Endothelial cell (in vitro differentiated cells): ENCODE results near the gene CD3D. TPM values are rescaled to one million over a fixed set of nuclear protein-coding genes. Genes with fewer than 3 reads are reported as not detected.
"Not testable (repeated sequence)": the region's sequence is repeated elsewhere in the genome, so short reads cannot be mapped to it uniquely, and the experiment has no call there.

Experiments used
- DNase-seq: peaks from one replicate; pipeline ENCODE4 v3.0.0; 2021; ENCODE audit warnings: low spot score
- H3K27ac Mint-ChIP-seq: one replicate; pipeline ENCODE4 v1.8.0; 2021; ENCODE audit warnings: mixed read lengths, inconsistent platforms; ENCODE audit not compliant: unreplicated experiment
- H3K27me3 Mint-ChIP-seq: one replicate; pipeline ENCODE4 v1.8.0; 2021; ENCODE audit warnings: mild to moderate bottlenecking, moderate library complexity, mixed read lengths, inconsistent platforms; ENCODE audit not compliant: unreplicated experiment
- H3K36me3 Mint-ChIP-seq: one replicate; pipeline ENCODE4 v1.8.0; 2021; ENCODE audit warnings: mild to moderate bottlenecking, low read depth, mixed read lengths, inconsistent platforms; ENCODE audit not compliant: unreplicated experiment
- H3K4me1 Mint-ChIP-seq: one replicate; pipeline ENCODE4 v1.8.0; 2021; ENCODE audit warnings: mild to moderate bottlenecking, mixed read lengths, inconsistent platforms; ENCODE audit not compliant: unreplicated experiment
- H3K4me3 Mint-ChIP-seq: one replicate; pipeline ENCODE4 v1.8.0; 2021; ENCODE audit warnings: mild to moderate bottlenecking, mixed read lengths, inconsistent platforms; ENCODE audit not compliant: unreplicated experiment
- H3K9me3 Mint-ChIP-seq: one replicate; pipeline ENCODE4 v1.8.0; 2021; ENCODE audit warnings: mixed read lengths, inconsistent platforms; ENCODE audit not compliant: unreplicated experiment
- CTCF ChIP-seq: fragments of 200-600 bp; sonication (generic); IDR thresholded peaks from one replicate; pipeline ENCODE4 v1.5.0; 2021; ENCODE audit warnings: antibody characterized with exemption; ENCODE audit not compliant: unreplicated experiment
- total RNA-seq: library from RNA; stranded (reverse); fragmentation: NEBNext Ultra II Directional; extraction: Animal tissue kit (Norgen Biotek cat#: 25700); gene quantifications from one replicate; pipeline ENCODE4 v1.2.1, GENCODE V29; 2021; ENCODE audit not compliant: unreplicated experiment

CD3D gene
- total RNA-seq, 1 donor from 2014 or later = not detected

- peaks cover 18% of the 10 kb centered on the region for H3K4me1 Mint-ChIP-seq
- no peak overlapping the region for H3K4me3 Mint-ChIP-seq
- H3K36me3 Mint-ChIP-seq = no peaks in the 10 kb centered on the region
- peaks cover 2% of the 10 kb centered on the region for H3K27me3 Mint-ChIP-seq
- no peak overlapping the region for H3K27ac Mint-ChIP-seq
- DNase-seq = no peak
- no peak for TF ChIP-seq CTCF
- H3K9me3 Mint-ChIP-seq = no peaks in the 10 kb centered on the region
These were observed 31.0 kb downstream of the CD3D start for GRCh38 chr11:118311518-118311917.

- Mint-ChIP-seq H3K9me3 (no peaks in the 10 kb centered on the region), H3K27me3 (peaks cover 2% of the 10 kb centered on the region), H3K27ac (no peak overlapping the region), H3K36me3 (no peaks in the 10 kb centered on the region), H3K4me3 (no peak overlapping the region), H3K4me1 (peaks cover 14% of the 10 kb centered on the region)
- DNase-seq = no peak
- TF ChIP-seq CTCF = no peak
These were observed 31.6 kb downstream of the CD3D start for GRCh38 chr11:118310781-118311485.

GRCh38 chr11:118310271-118310670 lies 32.2 kb downstream of the CD3D start:
- no peak for DNase-seq
- no peaks in the 10 kb centered on the region for H3K36me3 Mint-ChIP-seq
- H3K4me1 Mint-ChIP-seq = peaks cover 12% of the 10 kb centered on the region
- no peak for TF ChIP-seq CTCF
- no peaks in the 10 kb centered on the region for H3K9me3 Mint-ChIP-seq
- no peak overlapping the region for H3K27ac Mint-ChIP-seq
- H3K27me3 Mint-ChIP-seq = peaks cover 2% of the 10 kb centered on the region
- no peak overlapping the region for H3K4me3 Mint-ChIP-seq

- not testable (repeated sequence) for H3K4me1 Mint-ChIP-seq, H3K27me3 Mint-ChIP-seq, H3K4me3 Mint-ChIP-seq, H3K36me3 Mint-ChIP-seq, H3K27ac Mint-ChIP-seq, DNase-seq, H3K9me3 Mint-ChIP-seq
These were observed 33.4 kb downstream of the CD3D start for GRCh38 chr11:118308995-118309528.

- H3K27ac Mint-ChIP-seq = no peak overlapping the region
- no peaks in the 10 kb centered on the region for H3K27me3 Mint-ChIP-seq
- H3K9me3 Mint-ChIP-seq = no peaks in the 10 kb centered on the region
- no peak for DNase-seq
- H3K4me3 Mint-ChIP-seq = no peak overlapping the region
- no peaks in the 10 kb centered on the region for H3K36me3 Mint-ChIP-seq
- no peak for TF ChIP-seq CTCF
- peaks cover 9% of the 10 kb centered on the region for H3K4me1 Mint-ChIP-seq
These were observed 35.9 kb downstream of the CD3D start for GRCh38 chr11:118306556-118306955.
